GM04504 (cell line): Measurements from ENCODE around the gene INTS13.
"Not testable (repeated sequence)": the region's sequence is repeated elsewhere in the genome, so short reads cannot be mapped to it uniquely, and the experiment has no call there.

Experiments used
- DNase-seq: peaks from one replicate; pipeline ENCODE4 v3.0.0-alpha.2; 2012; ENCODE audit warnings: low read depth

INTS13 gene

DNA sequence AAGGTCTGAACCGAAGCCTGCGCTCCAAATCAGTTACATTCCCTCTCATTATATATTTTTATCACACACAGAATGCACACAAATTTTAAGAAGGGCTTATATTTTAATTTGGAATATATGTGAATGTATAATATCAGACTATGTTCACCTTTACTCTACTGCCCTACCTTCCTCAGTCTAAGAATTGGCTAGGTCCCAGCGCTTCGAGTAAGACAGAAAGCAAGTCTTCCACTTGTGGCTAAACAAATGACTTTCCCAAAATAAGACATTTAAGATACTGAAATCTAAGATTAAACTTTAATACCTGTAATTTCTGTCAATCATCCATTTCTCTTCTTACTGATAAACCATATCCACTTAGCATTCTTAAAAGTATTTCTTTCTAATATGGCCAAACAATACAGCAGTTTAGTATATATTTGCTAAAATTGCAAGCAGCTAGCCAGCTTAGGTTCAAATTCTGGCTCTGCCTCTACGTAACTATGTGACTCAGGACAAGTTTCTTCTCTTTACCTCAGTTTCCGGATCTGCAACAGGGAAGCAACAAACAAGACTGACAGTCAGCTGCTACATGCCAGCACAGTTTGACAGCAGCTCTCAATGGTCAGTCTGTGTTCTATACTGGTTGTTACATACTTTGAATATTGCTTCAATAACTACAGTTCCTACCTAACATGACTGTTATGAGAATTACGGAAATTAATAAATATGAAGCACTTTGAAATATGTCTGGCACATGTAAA, 2.0 kb downstream of the INTS13 start:
- DNase-seq: no peak

DNA sequence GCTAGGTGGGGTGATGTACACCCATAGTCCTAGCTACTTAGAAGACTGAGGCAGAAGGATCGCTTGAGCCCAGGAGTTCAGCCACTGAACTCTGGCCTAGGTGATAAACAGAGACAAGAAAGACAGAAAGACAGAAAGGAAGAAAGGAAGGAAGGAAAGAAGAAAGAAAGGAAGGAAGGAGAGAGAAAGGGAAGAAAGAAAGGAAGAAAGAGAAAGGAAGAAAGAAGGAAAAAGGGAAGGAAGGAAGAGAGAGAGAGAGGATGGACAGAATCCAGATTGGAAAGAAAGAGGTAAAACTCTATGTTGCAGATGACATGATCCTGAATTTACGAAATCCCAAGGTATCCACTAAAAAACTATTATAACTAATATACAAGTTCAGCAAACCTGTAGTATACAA, 8.2 kb downstream of the INTS13 start:
- no peak for DNase-seq

DNA sequence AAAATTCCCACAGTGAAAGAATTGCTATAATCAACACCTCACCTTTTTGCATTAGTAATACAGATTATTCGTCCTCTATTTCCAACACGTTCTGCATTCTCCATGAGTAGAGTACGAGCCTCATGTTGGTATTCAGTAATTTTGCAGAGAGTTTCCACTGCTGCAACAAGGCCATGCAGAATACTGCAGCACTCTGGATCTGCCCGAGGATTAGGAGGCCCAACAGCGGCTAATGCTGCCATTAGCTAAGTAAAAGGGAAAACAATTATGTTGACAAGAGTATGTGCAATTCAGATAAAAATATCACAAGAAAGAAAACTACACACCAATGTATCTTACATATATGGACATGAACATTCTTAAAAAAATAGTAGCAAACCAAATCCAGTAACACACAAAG, 9.1 kb downstream of the INTS13 start:
- DNase-seq: no peak

DNA sequence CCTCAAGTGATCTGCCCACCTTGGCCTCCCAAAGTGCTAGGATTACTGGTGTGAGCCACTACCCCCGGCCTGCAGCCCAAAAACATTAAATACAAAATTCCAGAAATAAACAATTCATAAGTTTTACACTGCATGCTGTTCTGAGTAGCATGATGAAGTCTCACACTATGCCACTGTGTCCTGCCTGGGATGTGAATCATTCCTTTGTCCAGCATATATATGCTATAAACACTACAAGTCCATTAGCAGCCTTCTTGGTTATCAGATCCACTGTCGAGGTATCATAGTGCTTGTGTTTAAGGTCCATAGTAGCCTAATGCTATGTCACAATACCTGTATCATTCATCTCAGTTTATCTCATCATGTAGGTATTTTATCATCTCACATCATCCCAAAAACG, 15.9 kb downstream of the INTS13 start:
- DNase-seq: no peak

DNA sequence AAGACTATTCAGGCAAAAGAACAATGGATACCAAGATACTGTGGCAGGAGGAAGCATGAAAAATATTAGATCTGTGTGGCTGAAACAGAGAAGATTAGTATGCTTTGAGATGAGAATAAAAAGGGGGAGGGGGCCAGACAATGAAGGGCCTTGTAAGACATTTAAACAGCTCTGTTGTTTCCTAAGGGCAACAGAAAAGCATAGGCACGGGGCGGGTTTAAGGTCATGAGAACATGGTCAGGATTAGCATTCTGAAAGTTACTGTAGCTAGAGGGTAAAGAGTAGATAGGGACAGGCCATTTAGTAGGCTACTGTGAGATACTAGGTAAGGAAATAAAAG, 18.6 kb downstream of the INTS13 start:
- DNase-seq: no peak

DNA sequence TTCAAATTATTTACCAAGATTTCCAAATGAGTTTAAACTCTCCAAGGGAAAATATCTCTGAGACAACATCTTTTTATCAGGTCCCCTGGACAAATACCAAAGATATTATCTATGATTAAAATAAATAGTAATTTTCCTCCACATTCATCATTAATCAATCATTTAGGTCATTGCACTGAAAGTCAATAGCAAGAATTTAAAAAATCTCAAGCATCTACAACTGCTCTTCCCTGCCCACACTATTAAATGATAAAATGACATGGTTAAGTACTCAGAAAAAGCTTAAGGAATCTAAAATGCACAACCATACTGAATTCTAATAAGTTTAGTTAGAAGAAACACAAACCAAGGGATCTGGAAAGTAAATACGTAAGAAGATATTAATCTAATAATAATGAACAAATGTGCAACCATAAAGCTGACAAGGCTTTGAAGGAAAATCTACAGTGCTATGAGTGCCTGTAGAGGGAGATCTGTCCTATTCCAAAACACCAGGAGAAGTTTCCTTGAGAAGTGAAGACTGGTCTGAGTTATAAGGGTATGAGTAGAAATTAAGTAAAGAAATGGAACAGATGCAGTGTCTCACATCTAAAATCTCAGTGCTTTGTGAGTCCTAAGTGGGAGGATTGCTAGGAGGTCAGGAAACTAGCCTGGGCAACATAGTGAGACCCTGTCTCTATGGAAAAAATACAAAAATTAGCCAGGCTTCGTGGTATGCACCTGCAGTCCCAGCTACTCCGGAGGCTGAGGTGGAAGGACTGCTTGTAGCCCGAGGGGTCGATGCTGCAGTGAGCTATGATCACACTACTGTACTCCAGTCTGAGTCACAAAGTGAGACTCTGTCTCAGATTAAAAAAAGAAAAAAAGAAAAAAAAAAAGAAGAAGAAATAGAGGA, 19.2 kb downstream of the INTS13 start:
- DNase-seq: no peak

DNA sequence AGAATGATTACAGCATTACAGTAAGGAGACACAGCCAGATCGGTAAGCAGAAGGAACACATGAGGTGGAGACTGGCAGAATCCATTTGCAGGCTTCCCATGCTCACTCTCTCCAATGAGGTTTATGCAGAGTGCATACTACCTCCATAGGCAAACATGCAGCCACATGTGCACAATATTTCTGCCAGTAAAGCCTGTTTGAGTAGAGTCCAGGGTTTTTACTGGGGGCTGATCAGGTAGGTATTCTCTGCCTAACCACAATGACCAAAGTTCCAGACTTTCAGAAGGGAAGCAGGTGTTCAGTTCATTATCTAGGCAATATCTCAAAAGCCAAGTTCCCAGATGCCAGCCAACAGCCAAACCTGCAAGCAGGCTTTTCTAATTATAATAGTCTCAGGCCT, 31.1 kb downstream of the INTS13 start:
- DNase-seq: no peak

DNA sequence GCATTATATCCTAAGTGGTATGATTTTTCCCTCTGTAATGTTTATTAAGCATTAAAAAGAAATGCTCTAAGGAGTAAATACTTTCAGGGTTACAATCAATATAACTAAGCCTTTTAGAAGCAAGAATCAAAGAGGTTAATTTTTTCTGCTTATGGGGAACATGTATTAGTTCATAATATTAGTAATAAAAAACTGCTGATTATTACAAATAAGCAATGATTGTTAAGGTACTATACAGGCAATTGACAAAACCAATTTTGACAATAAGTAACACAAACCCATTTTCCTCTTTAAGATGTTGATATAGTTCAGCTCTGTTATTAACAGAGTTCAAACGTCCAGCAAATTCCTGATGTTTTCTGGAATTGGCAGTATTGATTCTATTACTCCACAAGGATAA, 31.8 kb downstream of the INTS13 start:
- no peak for DNase-seq

DNA sequence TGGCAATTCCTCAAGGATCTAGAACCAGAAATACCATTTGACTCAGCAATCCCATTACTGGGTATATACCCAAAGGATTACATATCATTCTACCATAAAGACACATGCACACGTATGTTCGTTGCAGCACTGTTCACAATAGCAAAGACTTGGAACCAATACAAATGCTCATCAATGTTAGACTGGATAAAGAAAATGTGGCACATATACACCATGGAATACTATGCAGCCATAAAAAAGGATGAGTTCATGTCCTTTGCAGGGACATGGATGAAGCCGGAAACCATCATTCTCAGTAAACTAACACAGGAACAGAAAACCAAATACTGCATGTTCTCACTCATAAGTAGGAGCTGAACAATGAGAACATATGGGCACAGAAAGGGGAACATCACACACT, 34.4 kb downstream of the INTS13 start:
- not testable (repeated sequence) for DNase-seq

DNA sequence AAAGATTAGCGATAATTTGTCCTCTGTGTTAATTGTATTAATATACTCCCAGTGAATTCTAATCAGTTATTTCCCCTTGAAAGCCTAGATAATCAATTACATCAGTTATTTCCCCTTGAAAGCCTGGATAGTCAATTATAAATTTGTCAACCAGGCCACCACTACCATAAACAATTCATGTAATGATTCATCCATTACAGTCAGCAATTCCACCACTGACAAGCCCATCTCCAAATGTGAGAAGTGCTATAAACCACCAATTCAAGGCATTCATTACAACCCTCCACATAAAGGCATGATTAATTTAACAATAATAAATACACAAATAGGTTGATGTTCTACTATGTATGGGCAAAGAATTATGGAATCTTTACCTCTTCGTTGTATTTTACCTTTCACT, 40.9 kb downstream of the INTS13 start:
- DNase-seq: no peak

DNA sequence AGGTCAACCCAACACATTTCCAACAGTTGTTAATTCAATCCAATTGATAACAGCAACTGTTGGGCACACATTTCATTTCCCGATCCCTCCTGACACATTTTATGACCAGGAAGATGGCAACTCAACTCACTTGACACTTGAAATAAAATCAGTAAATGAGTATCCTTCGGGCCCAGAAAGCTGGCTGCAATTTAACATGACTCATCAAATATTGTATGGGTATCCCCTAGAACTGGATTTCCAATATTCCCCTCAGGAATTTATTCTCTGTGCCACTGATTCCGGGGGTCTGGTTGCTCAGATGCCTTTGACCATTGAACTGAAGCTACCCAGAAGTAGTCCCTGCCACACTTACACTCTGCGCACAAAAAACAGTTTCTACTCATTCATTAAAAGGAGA, 42.1 kb downstream of the INTS13 start:
- DNase-seq: no peak

DNA sequence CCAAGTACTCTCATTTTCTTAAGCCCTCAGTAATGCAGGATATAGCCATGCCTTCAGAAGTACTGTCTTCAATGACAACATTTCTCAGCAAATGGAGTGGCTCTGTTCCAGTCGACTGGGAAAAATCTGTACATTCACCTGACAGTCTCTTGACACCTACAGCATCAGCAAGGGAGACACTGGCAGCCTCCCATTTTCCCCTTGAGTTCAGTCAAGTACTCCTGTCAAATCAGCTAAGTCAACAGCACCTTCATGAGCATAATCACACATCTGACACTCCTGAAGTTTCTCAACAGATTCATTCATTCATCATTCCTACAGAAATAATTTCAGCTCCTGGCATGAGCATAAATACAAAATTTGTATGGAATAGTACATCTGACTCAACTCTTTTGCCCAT, 46.1 kb downstream of the INTS13 start:
- DNase-seq: no peak

DNA sequence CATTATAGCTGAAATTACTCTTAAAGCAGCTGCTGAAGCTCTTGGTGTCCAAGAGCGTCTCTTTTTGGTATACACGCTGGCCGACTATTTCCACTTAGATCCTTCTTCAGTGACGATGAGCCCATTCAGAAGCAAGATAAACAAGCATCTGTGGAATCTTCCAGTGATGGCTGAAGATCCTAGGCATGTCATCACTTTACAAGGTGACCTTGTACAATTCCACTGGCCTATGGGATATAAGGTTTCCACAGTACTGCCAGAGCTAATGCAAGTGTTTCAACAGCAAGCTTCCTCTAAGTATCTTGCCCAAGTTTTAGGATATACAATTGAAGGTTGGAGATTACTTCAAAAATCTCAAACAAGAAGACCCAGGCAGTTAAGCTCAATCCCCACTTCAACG, 47.0 kb downstream of the INTS13 start:
- no peak for DNase-seq

DNA sequence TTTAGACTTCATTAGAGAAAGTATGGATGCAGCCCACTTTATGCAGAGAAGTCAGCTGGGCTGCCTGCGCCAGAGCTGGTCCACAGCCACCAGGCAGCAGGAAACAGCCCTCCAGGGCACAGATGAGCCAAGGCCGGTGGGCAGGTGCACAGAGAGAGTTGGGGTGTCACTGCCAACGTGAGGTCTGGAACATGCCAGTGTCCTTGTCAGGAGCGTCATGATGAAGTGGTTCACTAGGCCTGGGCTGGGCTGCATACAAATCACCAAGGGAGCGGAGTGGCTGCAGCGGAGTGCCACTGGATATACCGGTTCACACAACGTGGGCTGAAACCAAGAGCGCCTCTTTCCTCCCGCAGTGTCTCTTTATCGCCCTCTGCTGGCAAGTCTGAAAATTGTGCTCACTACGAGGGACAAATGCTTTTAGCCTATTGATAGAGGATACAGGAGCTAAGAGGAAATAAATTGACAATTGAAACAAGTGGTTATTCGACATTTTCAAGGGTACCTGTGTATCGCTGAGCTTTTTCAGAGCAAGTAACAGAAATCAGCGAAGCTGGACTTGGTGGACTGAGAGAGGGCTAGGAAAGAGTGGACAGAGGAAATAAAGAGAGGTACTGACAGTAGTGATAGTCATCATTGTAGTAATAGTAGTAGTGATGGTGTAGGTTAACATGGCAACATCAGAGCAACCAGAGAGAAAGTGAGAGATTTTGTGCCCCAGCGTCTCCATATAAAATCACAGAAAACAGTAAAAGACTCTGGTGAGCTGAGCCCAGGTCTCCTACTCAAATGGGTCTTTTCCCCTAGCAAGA, 52.8 kb downstream of the INTS13 start:
- peak; percentile 51 for DNase-seq

DNA sequence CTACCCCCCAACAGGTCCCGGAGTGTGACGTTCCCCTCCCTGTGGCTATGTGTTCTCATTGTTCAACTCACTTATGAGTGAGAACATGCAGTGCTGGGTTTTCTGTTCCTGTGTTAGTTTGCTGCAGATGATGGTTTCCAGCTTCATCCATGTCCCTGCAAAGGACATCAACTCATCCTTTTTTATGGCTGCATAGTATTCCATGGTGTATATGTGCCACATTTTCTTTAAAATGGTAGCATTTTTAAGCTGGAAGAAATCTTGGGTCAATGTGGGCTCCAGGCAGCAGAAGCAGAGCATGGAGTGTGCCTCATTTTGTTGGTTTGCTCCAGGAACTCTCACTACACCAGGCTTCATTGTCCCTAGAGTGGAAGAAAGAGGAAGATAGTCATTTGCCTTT, 57.2 kb downstream of the INTS13 start:
- DNase-seq: no peak

DNA sequence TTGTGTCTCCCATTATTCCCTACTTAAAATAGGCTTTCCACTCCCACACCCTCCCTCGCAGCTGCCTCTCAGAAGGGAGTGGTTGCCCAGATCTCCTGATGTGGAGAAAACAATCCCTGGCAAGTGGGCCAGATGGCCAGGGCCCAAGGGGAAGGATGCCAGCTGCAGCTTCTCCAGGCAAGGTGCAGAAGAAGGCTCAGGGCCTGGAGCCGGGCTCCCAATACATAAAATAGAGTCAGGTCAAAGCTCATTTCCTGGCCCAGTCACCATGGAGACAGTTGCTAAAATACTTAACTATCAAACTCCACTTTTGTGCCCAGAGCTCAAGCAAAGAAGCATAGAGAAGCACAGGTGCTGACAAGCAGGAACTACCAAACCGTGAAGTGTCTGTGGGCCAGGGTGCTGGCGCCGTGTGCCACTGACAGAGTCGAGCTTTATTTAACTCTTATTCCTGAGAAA, 59.1 kb downstream of the INTS13 start:
- no peak for DNase-seq

DNA sequence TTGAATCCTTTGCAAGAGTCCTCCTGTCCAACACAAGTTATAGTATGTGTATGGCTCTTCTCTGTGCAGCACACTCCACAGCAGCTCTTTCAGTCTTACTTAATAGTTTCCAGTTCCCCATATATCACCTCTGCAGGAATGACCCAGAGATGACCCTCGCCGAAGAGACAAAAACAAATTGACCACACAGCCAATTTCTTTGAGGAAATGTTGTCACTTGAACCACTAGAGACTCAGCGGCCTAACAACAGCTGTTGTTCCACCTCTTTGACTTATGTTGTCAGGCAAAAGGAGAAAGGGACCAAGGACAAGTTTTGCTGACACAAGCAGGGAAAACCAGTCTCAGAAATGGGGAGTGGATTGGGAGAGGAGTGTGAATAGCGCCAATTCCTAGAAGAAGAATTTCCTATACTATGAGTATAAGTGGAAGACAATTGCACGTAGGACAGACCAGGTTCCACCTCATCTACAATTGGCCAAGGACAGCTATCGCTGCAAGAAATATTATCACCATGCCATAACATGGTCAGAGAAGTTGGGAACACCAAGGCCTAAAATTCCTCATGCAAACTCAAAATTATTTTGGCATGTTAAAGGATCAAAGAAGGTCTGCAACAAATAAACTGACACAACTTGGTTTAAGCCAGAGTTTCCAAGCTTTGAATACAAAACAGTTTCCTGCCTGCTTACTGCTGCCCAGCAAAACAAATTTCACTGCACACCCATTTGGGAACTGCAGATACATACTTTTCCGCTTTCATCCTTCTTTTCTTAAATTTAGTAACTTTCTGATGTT, 63.1 kb downstream of the INTS13 start:
- DNase-seq: no peak

DNA sequence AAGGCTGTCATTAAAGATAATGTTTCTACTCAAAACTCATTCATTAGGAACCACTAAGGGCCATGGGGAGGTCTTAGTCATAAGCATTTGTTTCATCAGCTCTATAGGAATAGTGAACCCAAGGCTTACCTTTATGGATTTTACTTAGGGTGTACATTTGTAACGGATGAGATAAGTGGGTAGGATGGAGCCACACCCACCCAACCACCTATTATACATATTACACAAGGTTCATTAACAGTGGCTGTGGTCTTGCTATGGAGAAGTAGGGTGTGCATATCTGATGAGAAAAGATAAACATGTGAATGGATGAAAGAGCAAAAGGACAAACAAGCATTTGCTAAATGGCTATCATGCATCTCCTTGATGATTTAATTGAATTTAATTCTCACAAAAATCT, 65.2 kb downstream of the INTS13 start:
- DNase-seq: no peak

DNA sequence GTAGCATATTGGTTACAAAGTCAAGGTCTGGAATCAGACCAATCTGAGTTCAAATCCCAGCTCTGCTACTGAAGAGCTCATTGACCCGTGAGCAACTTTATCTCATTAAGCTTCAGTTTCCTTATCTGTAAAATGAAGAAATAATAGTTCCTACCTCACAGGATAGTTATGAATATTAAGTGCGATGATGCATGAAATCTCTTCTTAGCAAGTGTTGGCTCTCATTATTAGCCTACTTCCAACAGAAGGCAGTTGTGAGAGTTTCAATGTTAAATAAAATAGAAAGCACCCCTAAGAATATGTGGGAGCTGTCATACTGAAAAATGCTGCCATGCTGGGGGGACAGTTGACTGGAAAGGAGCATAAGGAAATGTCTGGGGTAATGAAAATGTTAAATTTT, 65.8 kb downstream of the INTS13 start:
- no peak for DNase-seq

DNA sequence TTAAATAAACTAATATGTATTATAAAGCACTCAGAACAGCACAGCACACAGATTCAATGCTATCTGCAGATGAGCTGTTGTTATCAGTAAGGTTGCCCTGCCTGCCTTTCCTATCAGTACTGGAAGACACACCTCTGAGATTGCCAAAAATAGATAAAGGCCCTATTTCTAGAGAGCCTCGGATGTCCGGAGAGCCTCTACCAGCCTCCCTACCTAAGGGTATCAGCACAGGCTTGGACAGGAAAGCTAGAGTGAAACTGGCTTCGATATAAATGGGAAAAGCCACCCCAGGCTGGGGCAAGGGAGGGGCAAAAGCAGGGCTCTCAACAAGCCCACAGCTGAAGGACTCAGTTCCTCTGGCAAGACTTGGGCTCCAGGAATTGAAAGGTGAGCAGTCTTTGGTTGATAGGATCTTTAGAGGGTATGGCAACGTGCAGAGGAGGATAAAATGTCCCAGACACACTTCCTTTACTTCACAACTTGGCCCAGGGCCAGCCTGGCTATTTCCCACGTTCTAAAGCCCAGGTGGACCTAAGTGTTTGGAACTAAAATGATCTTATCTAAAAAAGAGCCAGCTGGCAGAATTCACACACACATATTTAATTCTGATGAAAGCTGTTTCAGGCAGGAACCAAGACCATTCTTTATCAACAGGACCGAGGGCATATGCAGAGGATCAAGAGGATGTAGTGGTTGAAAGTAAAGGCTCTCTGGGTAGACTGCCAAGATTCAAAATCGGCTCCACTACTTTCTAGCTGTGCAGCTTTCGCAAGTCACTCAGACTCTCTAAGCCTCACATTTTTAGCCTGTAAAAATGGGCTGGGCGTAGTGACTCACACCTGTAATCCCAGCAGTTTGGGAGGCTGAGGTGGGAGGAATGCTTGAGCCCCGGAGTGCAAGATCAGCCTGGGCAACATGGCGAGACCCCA, 67.0 kb downstream of the INTS13 start:
- DNase-seq: no peak
